ENCODE data around the gene FHOD3.

- TF ChIP-seq EP300 (IDR thresholded peaks at IDR 0.05) (no peak), CTCF (IDR thresholded peaks at IDR 0.05) (no peak)
Observed at GRCh38 chr18:36459203-36459602, 161.7 kb downstream of the FHOD3 start.

Measured in esophagus muscularis mucosa (tissue), 3 donors.